Measurements from ENCODE around the gene RAB3GAP2.
"Not testable (repeated sequence)": the region's sequence is repeated elsewhere in the genome, so short reads cannot be mapped to it uniquely, and the experiment has no call there.

Gene RAB3GAP2

GRCh38 chr1:220160027-220160426 lies 112.2 kb downstream of the RAB3GAP2 start:
- Histone ChIP-seq H3K4me3 (ENCODE audit: low read length) (no peak overlapping the region), H3K36me3 (ENCODE audit: insufficient read depth, low read length) (peaks cover 61% of the 10 kb centered on the region), H3K4me1 (ENCODE audit: control insufficient read depth, insufficient read depth, low read length) (no peaks in the 10 kb centered on the region), H3K27me3 (ENCODE audit: control insufficient read depth, insufficient read depth, low read length) (no peaks in the 10 kb centered on the region), H3K9me3 (replicated peaks; ENCODE audit: low read length) (no peaks in the 10 kb centered on the region), H3K4me2 (ENCODE audit: low read length) (no peak overlapping the region), H3K9ac (ENCODE audit: low read depth, low read length) (no peak overlapping the region)

- H3K9me3 ChIP-seq (replicated peaks; ENCODE audit: low read length), result no peaks in the 10 kb centered on the region
- H3K36me3 ChIP-seq (ENCODE audit: insufficient read depth, low read length), result peaks cover 59% of the 10 kb centered on the region
- no peaks in the 10 kb centered on the region for H3K4me1 ChIP-seq (ENCODE audit: control insufficient read depth, insufficient read depth, low read length)
- H3K4me2 ChIP-seq (ENCODE audit: low read length), result no peak overlapping the region
- H3K27me3 ChIP-seq (ENCODE audit: control insufficient read depth, insufficient read depth, low read length), result no peaks in the 10 kb centered on the region
- H3K4me3 ChIP-seq (ENCODE audit: low read length), result no peak overlapping the region
- H3K9ac ChIP-seq (ENCODE audit: low read depth, low read length), result no peak overlapping the region
Observed at GRCh38 chr1:220159041-220159440, 113.2 kb downstream of the RAB3GAP2 start.

GRCh38 chr1:220158530-220158929 lies 113.7 kb downstream of the RAB3GAP2 start:
- H3K27me3 ChIP-seq (ENCODE audit: control insufficient read depth, insufficient read depth, low read length); H3K4me3 ChIP-seq (ENCODE audit: low read length); H3K4me1 ChIP-seq (ENCODE audit: control insufficient read depth, insufficient read depth, low read length); H3K4me2 ChIP-seq (ENCODE audit: low read length); H3K9me3 ChIP-seq (replicated peaks; ENCODE audit: low read length); H3K9ac ChIP-seq (ENCODE audit: low read depth, low read length): not testable (repeated sequence)
- peaks cover 59% of the 10 kb centered on the region for H3K36me3 ChIP-seq (ENCODE audit: insufficient read depth, low read length)

- no peak overlapping the region for H3K4me3 ChIP-seq (ENCODE audit: low read length)
- H3K36me3 ChIP-seq (ENCODE audit: insufficient read depth, low read length), result peaks cover 64% of the 10 kb centered on the region
- no peak overlapping the region for H3K4me2 ChIP-seq (ENCODE audit: low read length)
- H3K9me3 ChIP-seq (replicated peaks; ENCODE audit: low read length), result no peaks in the 10 kb centered on the region
- H3K9ac ChIP-seq (ENCODE audit: low read depth, low read length), result no peak overlapping the region
- H3K4me1 ChIP-seq (ENCODE audit: control insufficient read depth, insufficient read depth, low read length), result no peaks in the 10 kb centered on the region
- H3K27me3 ChIP-seq (ENCODE audit: control insufficient read depth, insufficient read depth, low read length), result no peaks in the 10 kb centered on the region
Observed at GRCh38 chr1:220157738-220158137, 114.5 kb downstream of the RAB3GAP2 start.

GRCh38 chr1:220156620-220157146 lies 115.6 kb downstream of the RAB3GAP2 start:
- peaks cover 68% of the 10 kb centered on the region for H3K36me3 ChIP-seq (ENCODE audit: insufficient read depth, low read length)
- H3K9me3 ChIP-seq (replicated peaks; ENCODE audit: low read length), result no peaks in the 10 kb centered on the region
- H3K4me1 ChIP-seq (ENCODE audit: control insufficient read depth, insufficient read depth, low read length), result peaks cover 2% of the 10 kb centered on the region
- no peaks in the 10 kb centered on the region for H3K27me3 ChIP-seq (ENCODE audit: control insufficient read depth, insufficient read depth, low read length)
- H3K9ac ChIP-seq (ENCODE audit: low read depth, low read length), result no peak overlapping the region
- H3K4me3 ChIP-seq (ENCODE audit: low read length), result no peak overlapping the region
- H3K4me2 ChIP-seq (ENCODE audit: low read length), result no peak overlapping the region

GRCh38 chr1:220153147-220153546 lies 119.1 kb downstream of the RAB3GAP2 start:
- Histone ChIP-seq H3K4me2 (ENCODE audit: low read length) (no peak overlapping the region), H3K9ac (ENCODE audit: low read depth, low read length) (no peak overlapping the region), H3K36me3 (ENCODE audit: insufficient read depth, low read length) (peaks cover 70% of the 10 kb centered on the region), H3K4me1 (ENCODE audit: control insufficient read depth, insufficient read depth, low read length) (peaks cover 9% of the 10 kb centered on the region), H3K9me3 (replicated peaks; ENCODE audit: low read length) (no peaks in the 10 kb centered on the region), H3K27me3 (ENCODE audit: control insufficient read depth, insufficient read depth, low read length) (no peaks in the 10 kb centered on the region), H3K4me3 (ENCODE audit: low read length) (no peak overlapping the region)

GRCh38 chr1:220151454-220151853 lies 120.8 kb downstream of the RAB3GAP2 start:
- no peak overlapping the region for H3K4me3 ChIP-seq (ENCODE audit: low read length)
- no peak overlapping the region for H3K4me2 ChIP-seq (ENCODE audit: low read length)
- no peaks in the 10 kb centered on the region for H3K9me3 ChIP-seq (replicated peaks; ENCODE audit: low read length)
- no peaks in the 10 kb centered on the region for H3K27me3 ChIP-seq (ENCODE audit: control insufficient read depth, insufficient read depth, low read length)
- peaks cover 9% of the 10 kb centered on the region for H3K4me1 ChIP-seq (ENCODE audit: control insufficient read depth, insufficient read depth, low read length)
- peaks cover 67% of the 10 kb centered on the region for H3K36me3 ChIP-seq (ENCODE audit: insufficient read depth, low read length)
- H3K9ac ChIP-seq (ENCODE audit: low read depth, low read length), result no peak overlapping the region

GRCh38 chr1:220149742-220150141 lies 122.5 kb downstream of the RAB3GAP2 start:
- peaks cover 9% of the 10 kb centered on the region for H3K4me1 ChIP-seq (ENCODE audit: control insufficient read depth, insufficient read depth, low read length)
- H3K36me3 ChIP-seq (ENCODE audit: insufficient read depth, low read length), result peaks cover 65% of the 10 kb centered on the region
- no peaks in the 10 kb centered on the region for H3K27me3 ChIP-seq (ENCODE audit: control insufficient read depth, insufficient read depth, low read length)
- H3K9me3 ChIP-seq (replicated peaks; ENCODE audit: low read length), result no peaks in the 10 kb centered on the region
- H3K4me3 ChIP-seq (ENCODE audit: low read length), result no peak overlapping the region
- no peak overlapping the region for H3K9ac ChIP-seq (ENCODE audit: low read depth, low read length)
- no peak overlapping the region for H3K4me2 ChIP-seq (ENCODE audit: low read length)

- no peak overlapping the region for H3K4me2 ChIP-seq (ENCODE audit: low read length)
- H3K36me3 ChIP-seq (ENCODE audit: insufficient read depth, low read length), result peaks cover 67% of the 10 kb centered on the region
- no peaks in the 10 kb centered on the region for H3K27me3 ChIP-seq (ENCODE audit: control insufficient read depth, insufficient read depth, low read length)
- H3K9ac ChIP-seq (ENCODE audit: low read depth, low read length), result no peak overlapping the region
- no peak overlapping the region for H3K4me3 ChIP-seq (ENCODE audit: low read length)
- H3K4me1 ChIP-seq (ENCODE audit: control insufficient read depth, insufficient read depth, low read length), result no peaks in the 10 kb centered on the region
- H3K9me3 ChIP-seq (replicated peaks; ENCODE audit: low read length), result no peaks in the 10 kb centered on the region
Observed at GRCh38 chr1:220144051-220144450, 128.2 kb downstream of the RAB3GAP2 start.

GRCh38 chr1:220139966-220140365 lies 132.3 kb downstream of the RAB3GAP2 start:
- no peak overlapping the region for H3K9ac ChIP-seq (ENCODE audit: low read depth, low read length)
- H3K36me3 ChIP-seq (ENCODE audit: insufficient read depth, low read length), result peaks cover 55% of the 10 kb centered on the region
- no peak overlapping the region for H3K4me2 ChIP-seq (ENCODE audit: low read length)
- no peaks in the 10 kb centered on the region for H3K27me3 ChIP-seq (ENCODE audit: control insufficient read depth, insufficient read depth, low read length)
- H3K9me3 ChIP-seq (replicated peaks; ENCODE audit: low read length), result no peaks in the 10 kb centered on the region
- no peaks in the 10 kb centered on the region for H3K4me1 ChIP-seq (ENCODE audit: control insufficient read depth, insufficient read depth, low read length)
- no peak overlapping the region for H3K4me3 ChIP-seq (ENCODE audit: low read length)

GRCh38 chr1:220137019-220137786 lies 135.1 kb downstream of the RAB3GAP2 start:
- Histone ChIP-seq H3K27me3 (ENCODE audit: control insufficient read depth, insufficient read depth, low read length) (no peaks in the 10 kb centered on the region), H3K9ac (ENCODE audit: low read depth, low read length) (no peak overlapping the region), H3K9me3 (replicated peaks; ENCODE audit: low read length) (no peaks in the 10 kb centered on the region), H3K4me2 (ENCODE audit: low read length) (no peak overlapping the region), H3K4me1 (ENCODE audit: control insufficient read depth, insufficient read depth, low read length) (no peaks in the 10 kb centered on the region), H3K36me3 (ENCODE audit: insufficient read depth, low read length) (peaks cover 60% of the 10 kb centered on the region), H3K4me3 (ENCODE audit: low read length) (no peak overlapping the region)

- Histone ChIP-seq H3K4me3 (ENCODE audit: low read length) (no peak overlapping the region), H3K36me3 (ENCODE audit: insufficient read depth, low read length) (peaks cover 51% of the 10 kb centered on the region), H3K27me3 (ENCODE audit: control insufficient read depth, insufficient read depth, low read length) (no peaks in the 10 kb centered on the region), H3K9me3 (replicated peaks; ENCODE audit: low read length) (no peaks in the 10 kb centered on the region), H3K9ac (ENCODE audit: low read depth, low read length) (no peak overlapping the region), H3K4me1 (ENCODE audit: control insufficient read depth, insufficient read depth, low read length) (no peaks in the 10 kb centered on the region), H3K4me2 (ENCODE audit: low read length) (no peak overlapping the region)
Observed at GRCh38 chr1:220135755-220136154, 136.5 kb downstream of the RAB3GAP2 start.

Data from skeletal muscle satellite cell (primary cell).